ENCODE results near the gene ASB4. TPM values are rescaled to one million over a fixed set of nuclear protein-coding genes. Genes with fewer than 3 reads are reported as not detected.
A peak's percentile ranks its signal among the peaks of the same experiment; 100 is the strongest.

ASB4 gene
- total RNA-seq, 4 donors from 2014 or later = 0.19 TPM; not detected in 3

GRCh38 chr7:95525503-95525902 lies 39.8 kb downstream of the ASB4 start:
- Histone ChIP-seq H3K27me3 (peaks cover 0 to 1% (median 0%) of the 10 kb centered on the region in 4 donors), H3K27ac (no peak overlapping the region), H3K9me3 (no peaks in the 10 kb centered on the region), H3K4me1 (peaks cover 0 to 15% (median 0%) of the 10 kb centered on the region in 3 donors), H3K36me3 (no peaks in the 10 kb centered on the region), H3K4me3 (no peak overlapping the region)
- no peak for DNase-seq
- intact Hi-C loops (cut with DNase I) = loop anchor here (5.0 kb wide), 1 partner anchor 162 kb away; no protein-coding TSS in a partner anchor
- no peak for TF ChIP-seq CTCF (IDR thresholded peaks at IDR 0.05)
- no peak for TF ChIP-seq POLR2A (IDR thresholded peaks at IDR 0.05)
- 28 to 40% methylated on average over 3 of the region's 3 CpGs for WGBS, 2 donors

- DNase-seq = no peak
- TF ChIP-seq POLR2A (IDR thresholded peaks at IDR 0.05) = no peak
- no peak for TF ChIP-seq CTCF (IDR thresholded peaks at IDR 0.05)
- Histone ChIP-seq H3K9me3 (no peaks in the 10 kb centered on the region), H3K4me3 (no peak overlapping the region), H3K36me3 (no peaks in the 10 kb centered on the region), H3K27ac (no peak overlapping the region), H3K27me3 (no peaks in the 10 kb centered on the region), H3K4me1 (peaks cover 0 to 15% (median 0%) of the 10 kb centered on the region in 3 donors)
- intact Hi-C loops (cut with DNase I) = loop anchor here (5.0 kb wide), 1 partner anchor 161 kb away; no protein-coding TSS in a partner anchor
- 63 to 78% methylated on average over 7 of the region's 7 CpGs for WGBS, 2 donors
These were observed 40.5 kb downstream of the ASB4 start for GRCh38 chr7:95526128-95526738.

- Histone ChIP-seq H3K27me3 (no peaks in the 10 kb centered on the region), H3K36me3 (no peaks in the 10 kb centered on the region), H3K9me3 (no peaks in the 10 kb centered on the region), H3K4me3 (no peak overlapping the region), H3K4me1 (peaks cover 0 to 15% (median 0%) of the 10 kb centered on the region in 3 donors), H3K27ac (no peak overlapping the region)
- intact Hi-C loops (cut with DNase I) = loop anchor here (5.0 kb wide), 1 partner anchor 160 kb away; no protein-coding TSS in a partner anchor
- no peak for DNase-seq
- TF ChIP-seq CTCF (IDR thresholded peaks at IDR 0.05) (peak; percentile 66 to 91 (median 86)), POLR2A (IDR thresholded peaks at IDR 0.05) (no peak)
- 15 to 16% methylated on average over 5 of the region's 5 CpGs for WGBS, 2 donors
These were observed 41.5 kb downstream of the ASB4 start for GRCh38 chr7:95527033-95527775.

GRCh38 chr7:95527776-95528250 lies 42.1 kb downstream of the ASB4 start:
- Histone ChIP-seq H3K9me3 (no peaks in the 10 kb centered on the region), H3K27me3 (no peaks in the 10 kb centered on the region), H3K4me3 (no peak overlapping the region), H3K4me1 (peaks cover 0 to 15% (median 0%) of the 10 kb centered on the region in 3 donors), H3K27ac (no peak overlapping the region), H3K36me3 (no peaks in the 10 kb centered on the region)
- intact Hi-C loops (cut with DNase I) = loop anchor here (5.0 kb wide), 1 partner anchor 159 kb away; no protein-coding TSS in a partner anchor
- no peak for DNase-seq
- TF ChIP-seq POLR2A (IDR thresholded peaks at IDR 0.05) (no peak), CTCF (IDR thresholded peaks at IDR 0.05) (no peak)
- WGBS, 2 donors = 85 to 91% methylated on average over 20 to 22 of the region's 23 CpGs

GRCh38 chr7:95529701-95530100 lies 44.0 kb downstream of the ASB4 start:
- TF ChIP-seq POLR2A (IDR thresholded peaks at IDR 0.05) (no peak), CTCF (IDR thresholded peaks at IDR 0.05) (no peak)
- Histone ChIP-seq H3K9me3 (no peaks in the 10 kb centered on the region), H3K27me3 (no peaks in the 10 kb centered on the region), H3K27ac (no peak overlapping the region), H3K36me3 (no peaks in the 10 kb centered on the region), H3K4me1 (peaks cover 0 to 19% (median 0%) of the 10 kb centered on the region in 3 donors), H3K4me3 (no peak overlapping the region)
- intact Hi-C loops (cut with DNase I) = loop anchor here (5.0 kb wide), 1 partner anchor 158 kb away; no protein-coding TSS in a partner anchor
- 52 to 72% methylated on average over 1 of the region's 1 CpG for WGBS, 2 donors
- DNase-seq = no peak

All from esophagus squamous epithelium (tissue), 5 donors.